ENCODE measurements around the gene GRAP. TPM values are rescaled to one million over a fixed set of nuclear protein-coding genes. Genes with fewer than 3 reads are reported as not detected.
"Not testable (repeated sequence)": the region's sequence is repeated elsewhere in the genome, so short reads cannot be mapped to it uniquely, and the experiment has no call there.

The GRAP gene
- total and polyA plus RNA-seq, 9 of the 15 experiments (the other 6 are each of a cell fraction or from before 2014, with no cell fraction given): 0.07 to 0.41 (median 0.19) TPM; not detected in 5

DNA sequence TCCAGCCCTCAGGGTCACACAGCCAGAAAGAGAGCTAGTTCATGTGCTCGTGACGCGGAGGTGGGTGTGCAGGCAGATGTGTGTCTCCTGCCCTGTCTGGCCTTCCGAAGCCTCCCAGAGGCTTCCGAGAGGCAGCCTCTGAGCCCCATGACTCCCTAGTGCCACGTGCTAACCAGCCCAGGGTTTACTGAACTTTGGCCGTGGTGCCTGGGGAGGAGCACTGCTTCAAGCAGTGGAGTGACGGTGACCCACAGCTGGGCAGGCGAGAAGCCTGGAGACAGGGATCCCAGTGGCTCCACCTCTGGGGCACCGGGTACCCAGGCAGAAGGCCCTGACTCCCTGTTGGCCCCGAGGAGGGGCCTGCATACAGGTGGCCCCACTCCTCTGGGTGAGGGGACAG lies 18.1 kb downstream of the GRAP start:
- BruUV-seq (replicated peaks); CTCF ChIA-PET (ENCODE audit: low intra/inter-chr PET ratio): not testable (repeated sequence)

DNA sequence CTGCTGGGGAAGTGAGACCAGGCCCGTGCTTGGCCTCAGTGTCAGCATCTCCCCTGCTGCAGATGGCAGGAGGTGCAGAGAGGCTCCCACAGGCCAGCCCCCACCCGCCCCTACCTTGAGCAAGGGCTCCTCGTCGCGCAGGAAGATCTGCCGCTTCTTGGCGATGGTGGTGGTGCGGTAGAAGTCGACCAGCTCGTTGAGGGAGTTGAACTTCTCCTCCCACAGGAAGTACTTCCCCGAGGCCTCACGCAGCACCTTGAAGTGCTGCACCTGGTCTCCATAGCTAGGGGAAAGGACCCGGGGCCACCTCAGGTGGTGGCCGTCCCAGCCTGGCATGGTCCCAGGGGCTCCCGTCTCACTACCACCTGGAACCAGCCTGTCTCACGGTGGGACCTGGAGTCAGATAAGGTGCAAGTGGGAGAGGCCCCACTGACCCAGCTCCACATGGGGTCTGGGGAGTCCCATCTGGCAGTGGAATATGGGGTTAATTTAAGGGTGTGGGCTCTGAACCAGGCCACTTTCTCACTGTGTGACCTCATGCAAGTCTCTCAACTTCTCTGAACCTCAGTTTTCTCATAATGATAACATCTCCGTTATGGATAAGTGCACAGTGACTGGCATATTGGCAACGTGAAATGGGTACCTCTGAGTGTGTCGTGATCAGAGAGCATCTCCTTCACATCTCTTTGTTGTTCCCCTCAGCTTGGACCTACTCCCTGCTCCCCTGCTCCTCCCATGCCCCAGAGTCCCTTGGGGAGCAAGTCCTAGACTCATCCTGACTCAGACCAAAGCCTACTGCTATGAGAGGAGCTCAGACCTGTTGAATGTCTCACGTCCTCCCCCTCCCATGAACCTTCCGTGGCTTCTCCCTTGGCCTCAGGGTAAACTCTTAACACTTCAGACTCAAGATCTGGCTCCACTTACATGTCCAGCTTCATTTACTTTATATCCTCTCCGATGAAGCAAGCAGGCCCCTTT lies 22.4 kb downstream of the GRAP start:
- no TSS peak for BruUV-seq (replicated peaks)
- no peak for DNase-seq (ENCODE audit: extremely low read depth in 1 of 4, low spot score in 3 of 4)
- intact Hi-C loops (cut with micrococcal nuclease) (no loop called here), in situ Hi-C loops (cut with MboI) (loop anchor here (5.0 kb wide), 1 partner anchor 123 kb away; no protein-coding TSS in a partner anchor)
- H3K79me2 ChIP-seq (ENCODE audit: control insufficient read depth, insufficient read depth, low read length): no peaks in the 10 kb centered on the region
- peaks cover 9 to 30% of the 10 kb centered on the region in 2 experiments; a peak in 4 of 5 replicates for H3K4me1 ChIP-seq (replicated peaks in 1 of 2; ENCODE audit: control insufficient read depth in 2 of 2, insufficient read depth in 2 of 2, low read length in 2 of 2)
- no peaks in the 10 kb centered on the region for H3K36me3 ChIP-seq (ENCODE audit: control insufficient read depth, insufficient read depth, low read length)
- POLR2A ChIA-PET: interaction anchor here (1.3 kb wide), 1 partner anchor 12 kb away, joined by 3 read pairs; no protein-coding TSS in a partner anchor
- CTCF ChIA-PET (ENCODE audit: low intra/inter-chr PET ratio): no interaction called here
- no peak overlapping the region; a peak in 1 of 4 replicates for H3K9ac ChIP-seq (ENCODE audit: insufficient read depth in 1 of 2, low read depth in 2 of 2, low read length in 2 of 2)
- no peak overlapping the region; the same call in 2 of the 3 replicates for H3K27ac ChIP-seq (ENCODE audit: extremely low read depth, low read depth, low read length)
- no peak overlapping the region for H3K4me2 ChIP-seq (ENCODE audit: insufficient read depth, low read length)
- ATAC-seq: peak; percentile 17; the same call in 1 of the 3 replicates
- H3K4me3 ChIP-seq: no peak overlapping the region
- H3K9me3 ChIP-seq (replicated peaks; ENCODE audit: control insufficient read depth, insufficient read depth, low read depth, low read length): no peaks in the 10 kb centered on the region
- H3K9me1 ChIP-seq (ENCODE audit: control insufficient read depth, insufficient read depth, low read length): no peaks in the 10 kb centered on the region
- TF ChIP-seq ARID1B (IDR thresholded peaks at IDR 0.05) (no peak), RBM25 (IDR thresholded peaks at IDR 0.05; ENCODE audit: low read depth, low read length, severe bottlenecking) (peak; percentile 20)
- no peak overlapping the region for H2AFZ ChIP-seq (ENCODE audit: low read depth, low read length)
- whole genome bisulfite sequencing (ENCODE audit: insufficient coverage, low coverage, missing lambda C conversion rate): 52% methylated on average over 6 of the region's 22 CpGs
- no peak for FAIRE-seq
- no peaks in the 10 kb centered on the region for H3K27me3 ChIP-seq (ENCODE audit: control insufficient read depth in 2 of 2, insufficient read depth in 2 of 2, low read length in 2 of 2)
- no peaks in the 10 kb centered on the region for H4K20me1 ChIP-seq (replicated peaks; ENCODE audit: control insufficient read depth, insufficient read depth, low read length)

More for the DNA sequence above, 18.1 kb downstream of the GRAP start:
- ATAC-seq; H3K79me2 ChIP-seq (ENCODE audit: control insufficient read depth, insufficient read depth, low read length); H3K4me3 ChIP-seq; H3K4me2 ChIP-seq (ENCODE audit: insufficient read depth, low read length); H3K9me3 ChIP-seq (replicated peaks; ENCODE audit: control insufficient read depth, insufficient read depth, low read depth, low read length); H4K20me1 ChIP-seq (replicated peaks; ENCODE audit: control insufficient read depth, insufficient read depth, low read length); H3K27me3 ChIP-seq (ENCODE audit: control insufficient read depth in 2 of 2, insufficient read depth in 2 of 2, low read length in 2 of 2); H3K9me1 ChIP-seq (ENCODE audit: control insufficient read depth, insufficient read depth, low read length); FAIRE-seq; POLR2A ChIA-PET; DNase-seq (ENCODE audit: extremely low read depth in 1 of 4, low spot score in 3 of 4); intact Hi-C loops (cut with micrococcal nuclease); H3K9ac ChIP-seq (ENCODE audit: insufficient read depth in 1 of 2, low read depth in 2 of 2, low read length in 2 of 2); H3K27ac ChIP-seq (ENCODE audit: extremely low read depth, low read depth, low read length); H3K36me3 ChIP-seq (ENCODE audit: control insufficient read depth, insufficient read depth, low read length); H2AFZ ChIP-seq (ENCODE audit: low read depth, low read length); H3K4me1 ChIP-seq (replicated peaks in 1 of 2; ENCODE audit: control insufficient read depth in 2 of 2, insufficient read depth in 2 of 2, low read length in 2 of 2): not testable (repeated sequence)
- in situ Hi-C loops (cut with MboI): loop anchor here (5.0 kb wide), 1 partner anchor 119 kb away; no protein-coding TSS in a partner anchor
- no CpG with 5 or more reads among the region's 11 CpGs for WGBS (ENCODE audit: insufficient coverage, low coverage, missing lambda C conversion rate)

Data from K562 (cell line).